SK-N-SH treated with all-trans-retinoic acid at 6 μM for 48 hours (cell line): ENCODE measurements around the gene RASAL2.

Experiments
- ARNTL ChIP-seq: fragments of 450-650 bp; formaldehyde crosslinking; IDR thresholded peaks from 2 replicates; pipeline ENCODE4 v1.5.0; 2020; ENCODE audit warnings: low read depth, mild to moderate bottlenecking, moderate library complexity, borderline replicate concordance
- ISL1 ChIP-seq: fragments of 250-450 bp; sonication (Bioruptor Pico); IDR thresholded peaks from 2 replicates; pipeline ENCODE4 v2.1.2; 2022; ENCODE audit warnings: mild to moderate bottlenecking, moderate library complexity
- PATZ1 ChIP-seq: fragments of 250-450 bp; sonication (Bioruptor Pico); IDR thresholded peaks from 2 replicates; pipeline ENCODE4 v1.8.0; 2020; ENCODE audit warnings: mild to moderate bottlenecking, moderate library complexity, borderline replicate concordance
- RARB ChIP-seq: fragments of 250-450 bp; sonication (Bioruptor Pico); IDR thresholded peaks from 2 replicates; pipeline ENCODE4 v1.8.0; 2021; ENCODE audit warnings: mild to moderate bottlenecking, moderate library complexity
- SNAI2 ChIP-seq: fragments of 250-450 bp; sonication (Bioruptor Pico); IDR thresholded peaks from 2 replicates; pipeline ENCODE4 v1.5.0; 2020; ENCODE audit warnings: mild to moderate bottlenecking, moderate library complexity
- TCF4 ChIP-seq: fragments of 250-450 bp; sonication (Bioruptor Pico); IDR thresholded peaks from 2 replicates; pipeline ENCODE4 v1.8.0; 2021; ENCODE audit warnings: mild to moderate bottlenecking, moderate library complexity, borderline replicate concordance
- TOX ChIP-seq: fragments of 250-450 bp; sonication (Bioruptor Pico); IDR thresholded peaks from 2 replicates; pipeline ENCODE4 v1.8.0; 2021; ENCODE audit warnings: mild to moderate bottlenecking, moderate library complexity, borderline replicate concordance
- ZFP3 ChIP-seq: fragments of 250-450 bp; sonication (Bioruptor Pico); IDR thresholded peaks from 2 replicates; pipeline ENCODE4 v1.5.0; 2020; ENCODE audit warnings: mild to moderate bottlenecking, moderate library complexity
- ZFP30 ChIP-seq: fragments of 450-650 bp; formaldehyde crosslinking; IDR thresholded peaks from 2 replicates; pipeline ENCODE4 v1.5.0; 2022; ENCODE audit warnings: mild to moderate bottlenecking, moderate library complexity
- ZNF70 ChIP-seq: fragments of 450-650 bp; formaldehyde crosslinking; IDR thresholded peaks from 2 replicates; pipeline ENCODE4 v1.5.0; 2020; ENCODE audit warnings: mild to moderate bottlenecking, moderate library complexity
- ZNF8 ChIP-seq: fragments of 450-650 bp; formaldehyde crosslinking; IDR thresholded peaks from 2 replicates; pipeline ENCODE4 v1.5.0; 2020; ENCODE audit warnings: mild to moderate bottlenecking, moderate library complexity

DNA sequence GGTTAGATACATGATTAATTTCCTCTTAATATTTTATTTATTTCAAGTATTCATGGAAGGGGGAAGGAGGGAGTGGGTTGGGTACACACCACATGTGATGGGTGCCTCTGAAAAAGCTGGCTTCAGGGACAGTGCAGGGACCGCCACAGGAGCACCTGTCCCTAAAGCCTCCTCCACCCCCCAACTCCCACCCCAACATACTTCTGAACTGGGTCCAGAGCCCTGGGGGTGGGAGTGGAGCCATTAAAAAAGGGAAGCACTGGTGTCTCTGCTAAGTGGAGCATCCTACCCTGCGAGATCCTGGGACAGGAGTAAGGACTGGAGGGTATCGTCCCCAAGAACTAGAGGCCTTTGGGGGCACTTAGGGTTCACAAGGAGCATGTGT is 408.4 kb downstream of the RASAL2 start:
- TF ChIP-seq SNAI2 (CRISPR knock-in tag) (no peak), RARB (CRISPR knock-in tag) (no peak), ZFP30 (CRISPR knock-in tag) (no peak), TOX (CRISPR knock-in tag) (no peak), ISL1 (CRISPR knock-in tag) (no peak), PATZ1 (CRISPR knock-in tag) (no peak), TCF4 (CRISPR knock-in tag) (no peak), ARNTL (CRISPR knock-in tag) (no peak), ZFP3 (CRISPR knock-in tag) (no peak), ZNF70 (CRISPR knock-in tag) (no peak), ZNF8 (CRISPR knock-in tag) (no peak)
